Measurements from ENCODE around the gene PAGE5.

PAGE5 gene, protein sequence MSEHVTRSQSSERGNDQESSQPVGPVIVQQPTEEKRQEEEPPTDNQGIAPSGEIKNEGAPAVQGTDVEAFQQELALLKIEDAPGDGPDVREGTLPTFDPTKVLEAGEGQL

DNA sequence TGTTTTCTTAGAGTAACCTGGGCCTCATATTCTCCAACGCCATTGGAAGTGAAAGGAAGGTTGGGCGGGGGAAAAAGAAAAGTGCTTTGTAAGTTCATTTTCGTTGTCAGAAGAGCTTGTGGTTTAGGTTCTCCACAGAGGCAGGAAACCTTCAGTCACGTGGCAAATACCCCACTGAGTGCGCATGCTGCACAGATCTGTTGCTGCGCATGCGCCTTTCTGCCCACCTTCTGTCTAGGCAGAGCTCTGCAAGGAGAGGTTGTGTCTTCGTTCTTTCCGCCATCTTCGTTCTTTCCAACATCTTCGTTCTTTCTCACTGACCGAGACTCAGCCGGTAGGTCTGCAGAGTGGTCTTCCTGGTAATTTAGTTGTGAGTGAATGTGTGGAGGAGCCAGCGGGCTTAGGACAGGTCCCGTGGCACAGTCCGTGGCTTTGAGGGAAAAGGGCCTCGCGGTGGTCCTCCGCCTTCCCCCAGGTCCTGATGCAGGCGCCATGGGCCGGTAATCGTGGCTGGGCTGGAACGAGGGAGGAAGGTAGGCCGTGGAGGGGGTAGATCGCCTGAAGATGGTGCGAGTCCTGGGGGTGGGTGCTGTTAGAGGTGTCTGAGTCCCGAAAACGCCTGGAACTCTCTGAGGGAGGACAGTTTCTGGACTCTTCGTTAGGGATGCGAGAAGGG lies at the start of gene PAGE5:
Gene PAGE5 (plus strand): TSS at position 228 of the 676 bp plus-strand sequence. CDS start 1,037 bp downstream, outside the sequence.
- no peak for DNase-seq (ENCODE audit: low spot score)

DNA sequence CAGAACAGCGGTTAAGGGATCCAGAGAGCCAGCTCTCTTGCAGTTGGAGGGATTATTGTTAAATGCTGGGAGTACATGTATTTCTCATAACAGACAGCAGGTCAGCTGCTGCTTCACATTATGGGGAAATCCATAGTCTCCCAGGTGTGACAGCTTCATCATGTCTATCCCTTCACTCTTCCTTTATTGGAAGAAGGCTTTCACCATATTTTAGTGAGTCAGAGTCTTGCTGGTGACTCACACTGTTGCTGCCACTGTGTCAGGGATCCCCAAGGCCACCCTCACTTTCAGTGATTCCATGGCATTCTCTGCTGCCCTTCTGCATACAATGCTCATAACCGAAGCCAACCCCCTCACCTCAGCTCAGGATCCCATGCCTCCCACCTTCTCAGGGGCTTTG lies 32.9 kb upstream of the PAGE5 start:
- no peak for DNase-seq (ENCODE audit: low spot score)

DNA sequence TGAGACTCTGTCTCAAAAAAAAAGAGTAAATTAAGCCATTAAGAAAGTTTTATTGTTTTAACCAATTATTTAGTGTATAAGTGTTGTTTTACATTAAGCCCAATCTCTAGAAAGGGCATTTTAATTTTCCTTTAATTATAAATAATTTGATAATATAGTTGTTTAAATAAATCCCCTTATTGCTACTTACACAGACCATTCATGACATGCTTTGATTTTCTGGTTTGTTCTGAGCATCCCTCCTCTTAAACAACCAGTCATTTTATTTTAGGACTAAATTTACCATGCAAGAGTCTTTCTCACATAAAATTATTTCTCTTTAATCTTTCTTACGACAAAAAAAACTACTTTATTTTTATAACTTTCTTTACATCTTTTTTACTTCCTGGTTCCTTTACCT lies 23.5 kb upstream of the PAGE5 start:
- DNase-seq (ENCODE audit: low spot score): no peak

DNA sequence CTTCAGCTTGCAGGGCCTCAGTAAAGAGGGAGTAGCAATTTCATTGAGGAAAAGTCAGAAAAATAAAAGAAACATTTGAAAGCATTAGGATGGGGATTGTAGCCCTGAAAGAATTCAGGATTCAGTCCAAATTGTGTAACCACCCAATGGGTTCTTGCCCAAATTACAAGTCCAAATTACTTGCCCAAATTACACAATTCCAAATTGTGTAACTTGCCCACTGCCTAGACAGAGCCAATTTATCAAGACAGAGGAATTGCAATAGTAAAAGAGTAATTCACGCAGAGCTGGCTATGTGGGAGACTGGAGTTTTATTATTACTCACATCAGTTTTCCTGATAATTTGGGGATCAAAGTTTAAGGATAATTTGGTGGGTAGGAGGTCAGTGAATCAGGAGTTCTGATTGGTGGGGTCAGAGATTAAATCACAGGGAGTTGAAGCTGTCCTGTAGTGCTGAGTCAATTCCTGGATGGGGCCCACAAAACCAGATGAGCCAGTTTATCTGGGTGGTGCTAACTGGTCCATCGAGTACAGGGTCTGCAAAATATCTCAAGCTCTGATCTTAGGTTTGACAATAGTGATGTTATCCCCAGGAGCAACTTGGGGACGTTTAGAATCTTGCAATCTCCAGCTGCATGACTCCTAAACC lies 18.1 kb upstream of the PAGE5 start:
- no peak for DNase-seq (ENCODE audit: low spot score)

DNA sequence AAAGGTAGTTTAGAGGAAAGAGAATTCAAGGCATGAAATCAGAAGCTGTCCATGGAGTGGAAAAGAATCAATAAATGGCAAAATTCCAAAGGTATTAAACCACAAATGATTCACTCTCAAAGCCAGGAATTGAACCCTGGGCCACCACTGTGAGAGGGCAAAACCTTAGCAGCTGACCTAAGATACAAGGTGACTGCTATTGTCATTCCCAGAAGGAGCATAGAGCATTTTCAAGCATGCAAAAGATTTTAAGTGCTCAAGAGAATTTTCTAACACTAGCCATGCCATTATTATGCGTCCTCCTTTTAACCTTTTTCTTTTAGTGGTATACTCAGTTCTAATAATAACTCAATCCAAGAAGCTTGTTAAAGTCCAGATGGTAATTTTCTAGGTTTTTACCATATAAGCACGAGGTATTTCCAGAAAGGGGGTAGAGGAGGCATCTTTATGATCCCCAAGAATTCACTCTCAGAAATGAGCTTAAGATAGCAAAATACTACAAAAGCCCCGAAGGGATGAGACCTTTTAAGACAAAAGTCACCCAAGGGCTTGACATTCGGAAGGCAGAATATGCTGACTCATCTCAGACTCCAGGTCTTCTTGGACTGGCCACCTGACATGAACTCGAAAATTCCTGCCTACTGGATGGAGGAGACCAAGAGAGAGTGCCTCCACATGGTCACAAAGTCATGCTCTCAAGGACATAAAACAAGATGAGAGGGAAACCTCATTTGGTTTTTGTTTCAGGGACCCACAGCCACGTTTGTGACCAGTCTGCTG lies 13.8 kb upstream of the PAGE5 start:
- no peak for DNase-seq (ENCODE audit: low spot score)

DNA sequence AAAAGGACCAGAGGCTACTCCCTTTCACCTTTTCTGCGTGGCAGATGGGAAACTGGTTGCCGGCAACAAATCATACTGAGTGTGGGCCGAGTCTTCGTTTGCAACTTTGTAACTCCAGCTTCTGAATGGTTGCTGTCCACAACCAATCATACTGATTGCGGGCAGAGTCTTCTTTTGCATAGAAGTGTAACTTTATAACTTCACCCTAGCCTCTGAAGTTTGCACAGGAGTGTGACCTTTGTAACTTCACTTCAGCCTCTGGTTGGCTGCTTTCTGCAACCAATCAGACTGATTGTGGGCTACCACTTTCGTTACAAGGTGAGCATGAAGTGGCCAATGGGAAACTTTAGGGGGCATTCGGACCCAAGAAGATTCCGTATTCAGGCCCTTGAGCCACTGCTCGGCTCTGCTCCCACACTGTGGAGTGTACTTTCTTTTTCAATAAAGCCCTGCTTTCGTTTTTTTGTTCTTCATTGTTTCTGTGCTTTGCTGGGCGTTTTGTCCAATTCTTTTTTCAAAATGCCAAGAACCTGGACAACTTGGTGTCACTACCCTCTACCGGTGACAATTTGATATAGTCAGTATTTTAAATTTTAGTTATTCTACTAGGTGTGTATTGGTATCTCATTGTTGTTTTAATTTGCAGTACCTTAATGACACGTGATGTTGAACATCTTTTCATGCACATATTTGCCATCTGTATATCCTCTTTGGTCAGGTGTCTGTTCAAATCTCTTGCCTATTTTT lies 9.0 kb upstream of the PAGE5 start:
- peak; percentile 4 for DNase-seq (ENCODE audit: low spot score)

DNA sequence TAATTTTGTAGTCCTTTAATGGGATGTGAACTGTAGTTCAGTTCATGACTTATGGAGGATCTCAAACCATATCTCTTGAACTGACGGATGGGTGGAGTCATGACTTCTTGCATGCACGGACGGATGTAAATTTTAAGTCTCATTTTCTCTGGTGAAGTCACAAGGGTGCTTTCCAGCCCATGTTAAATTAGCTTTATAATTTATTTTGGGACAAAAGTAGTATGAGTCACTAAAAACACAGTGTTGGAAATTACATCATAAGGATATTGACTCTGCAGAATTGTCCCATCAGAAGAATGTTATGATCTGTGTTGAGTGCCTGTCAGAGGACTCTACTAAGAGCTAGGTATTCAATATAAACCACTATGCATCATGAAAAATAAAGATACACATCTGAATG lies 6.8 kb upstream of the PAGE5 start:
- no peak for DNase-seq (ENCODE audit: low spot score)

DNA sequence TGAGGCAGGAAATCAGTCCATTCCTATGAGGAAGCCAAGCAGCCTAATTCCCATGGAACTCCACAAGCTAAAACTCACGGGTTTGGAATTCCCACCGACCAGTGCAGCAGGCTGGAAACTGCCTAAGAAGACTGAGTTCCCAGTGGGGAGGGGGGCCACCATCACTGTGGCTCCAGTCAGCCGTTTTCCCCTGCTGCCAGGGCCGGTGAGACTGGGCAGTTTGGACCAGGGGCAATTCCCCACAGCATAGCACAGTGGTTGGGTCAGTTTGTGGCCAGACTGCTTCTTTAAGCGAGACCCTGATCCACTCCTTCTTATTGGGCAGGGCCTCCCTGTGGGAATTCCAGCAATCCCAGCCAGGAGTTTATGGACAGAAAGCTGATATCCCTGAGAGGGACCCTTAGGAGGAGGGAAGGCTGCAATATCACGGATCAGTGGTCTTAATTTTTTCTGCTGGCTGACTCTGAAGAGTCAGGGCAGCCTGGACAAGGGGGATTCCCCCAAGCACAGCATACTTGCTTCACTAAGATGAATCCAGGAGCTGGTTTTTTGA lies 20.7 kb downstream of the PAGE5 start:
- no peak for DNase-seq (ENCODE audit: low spot score)

DNA sequence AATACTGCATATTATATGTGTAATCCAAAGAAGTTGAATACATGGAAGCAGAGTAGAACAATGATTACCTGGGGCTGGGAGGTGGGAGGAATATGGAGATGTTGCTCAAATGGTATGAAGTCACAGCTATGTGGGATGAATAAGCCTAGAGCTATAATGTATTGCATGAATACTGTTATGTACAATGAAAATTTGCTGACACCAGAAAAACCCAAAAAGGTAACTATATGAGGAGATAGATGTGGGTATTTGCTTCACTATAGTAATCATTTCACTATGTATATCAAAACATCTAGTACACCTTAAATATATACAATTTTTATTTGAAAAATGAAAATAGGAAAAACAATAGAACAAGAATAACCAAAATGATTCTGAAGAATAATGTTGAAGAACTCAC lies 33.4 kb downstream of the PAGE5 start:
- no peak for DNase-seq (ENCODE audit: low spot score)

DNA sequence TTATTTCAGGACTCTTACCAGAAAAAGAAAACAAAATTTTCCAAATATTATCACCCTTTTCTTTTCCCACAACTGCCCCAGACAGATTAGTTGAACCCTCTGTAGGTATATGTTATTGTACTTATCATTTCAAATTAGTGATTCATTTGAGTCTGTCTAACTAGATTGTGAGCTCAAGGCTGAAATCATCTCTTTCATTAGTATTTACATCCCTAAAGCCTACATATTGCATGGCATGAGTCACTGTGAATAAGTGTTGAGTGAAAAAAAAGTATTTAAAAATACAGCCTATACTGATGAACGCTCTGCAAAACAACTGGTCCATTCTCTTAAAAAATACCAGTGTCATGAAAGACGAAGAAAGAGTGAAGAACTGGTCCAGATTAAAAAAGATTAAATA lies 40.7 kb downstream of the PAGE5 start:
- no peak for DNase-seq (ENCODE audit: low spot score)

DNA sequence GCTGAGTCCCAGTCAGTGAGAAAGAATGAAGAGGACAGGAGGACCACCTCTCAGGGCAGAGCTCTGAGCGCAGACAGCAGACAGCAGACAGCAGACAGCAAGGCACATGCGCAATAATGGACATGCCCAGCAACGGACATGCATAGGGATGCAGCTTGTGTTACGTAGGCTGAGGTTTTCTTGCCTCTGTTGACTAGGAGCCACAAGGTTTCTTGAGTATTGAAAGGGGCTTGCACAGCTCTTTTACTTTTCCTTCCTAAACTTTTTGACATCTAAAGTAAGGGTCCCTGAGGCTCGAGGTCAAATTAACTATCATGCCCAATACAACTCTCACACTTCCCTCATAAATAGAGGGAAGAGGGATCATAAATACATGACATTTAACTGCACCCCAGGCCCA lies 44.7 kb downstream of the PAGE5 start, which contains the start of gene PAGE3:
Gene PAGE3 (minus strand): TSS at position 101 of the 400 bp plus-strand sequence. CDS start 1,013 bp downstream, outside the sequence.
- DNase-seq (ENCODE audit: low spot score): no peak
